A549 treated with dexamethasone at 1 μM for 4 hours (cell line): ENCODE results near the gene EEF2. TPM values are rescaled to one million over a fixed set of nuclear protein-coding genes. Genes with fewer than 3 reads are reported as not detected.

Experiments used
- total RNA-seq: library from RNA; stranded (reverse); fragments of 200-300 nt; extraction: Qiagen RNA extraction; gene quantifications from 5 replicates; pipeline ENCODE4 v1.2.3, GENCODE V29; 2022

Gene EEF2
- 817 to 1,144 TPM (median 1,131 TPM) in 5 replicates for total RNA-seq

DNA sequence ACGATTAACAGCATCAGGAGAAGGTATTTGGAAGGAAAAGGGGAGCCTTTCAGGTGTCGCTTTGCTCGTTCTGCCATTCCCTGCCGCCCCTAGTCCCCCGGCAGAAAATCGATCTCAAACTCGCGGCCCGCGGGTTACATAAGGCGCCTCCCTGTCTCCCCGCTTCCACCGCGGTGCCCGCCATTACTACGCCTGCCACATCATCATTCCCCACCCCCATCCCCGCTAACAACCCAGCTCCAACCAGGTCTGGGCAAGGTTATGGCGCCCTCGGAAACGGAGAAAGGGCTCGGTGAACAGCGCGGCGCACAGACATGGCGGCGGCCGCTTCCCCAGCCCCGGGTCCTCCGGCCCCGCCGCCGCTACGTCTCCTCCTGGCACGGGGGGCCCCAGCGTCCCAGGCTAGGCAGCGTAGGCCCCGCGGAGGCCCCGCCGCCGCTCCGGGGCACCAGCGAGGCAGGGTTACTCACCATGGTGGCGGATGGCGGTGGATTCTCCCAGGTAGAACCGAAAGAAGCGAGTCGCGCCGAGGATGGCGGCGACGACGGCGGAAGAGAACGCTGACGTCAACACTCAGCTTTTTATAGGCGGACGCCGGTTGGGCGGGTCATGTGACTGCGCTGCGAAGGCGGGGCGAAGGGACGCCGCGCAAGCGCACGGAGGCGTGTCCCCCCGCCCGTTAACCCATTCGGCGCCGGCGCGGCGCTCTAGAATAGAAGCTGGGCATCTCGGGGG is at the start of gene EEF2:
Gene EEF2, minus strand, starts transcription at position 556 of the 735 bp plus-strand sequence. Its CDS starts 83 bp downstream, at position 473.

GRCh38 chr19:4007021-4007835 is 22.0 kb upstream of the EEF2 start, which contains the start of gene PIAS4:
Gene PIAS4, plus strand, starts transcription at chr19:4007736. Its CDS starts 25 bp downstream, at chr19:4007761.

GRCh38 chr19:3970808-3971598 is 14.3 kb downstream of the EEF2 start, which contains the start of gene DAPK3:
Gene DAPK3, minus strand, starts transcription at chr19:3971099. Its CDS starts 1,364 bp downstream, at chr19:3969735.

GRCh38 chr19:3932931-3933810 is 52.1 kb downstream of the EEF2 start, which contains the start of gene NMRK2:
Gene NMRK2, plus strand, starts transcription at chr19:3933069. Its CDS starts 603 bp downstream, at chr19:3933672.

Other genes with a start within 250 kb of the EEF2 start
- 5.6 to 12.7 TPM (median 10.9 TPM) in 5 replicates for gene APBA3, start 223.8 kb downstream of the EEF2 start, total RNA-seq
- gene MRPL54, start 222.8 kb downstream of the EEF2 start, total RNA-seq = 56.4 to 89.3 TPM (median 58.4 TPM) in 5 replicates
- not detected in 5 replicates for gene RAX2, start 213.2 kb downstream of the EEF2 start, total RNA-seq
- 0.68 to 1.7 TPM (median 1.2 TPM) in 5 replicates for gene MATK, start 199.1 kb downstream of the EEF2 start, total RNA-seq
- 0.07 to 0.36 TPM (median 0.16 TPM) in 3 of 5 replicates, not detected in the others for gene ZFR2, start 116.4 kb downstream of the EEF2 start, total RNA-seq
- 0.04 to 0.09 TPM (median 0.06 TPM) in 5 replicates for gene ATCAY, start 104.8 kb downstream of the EEF2 start, total RNA-seq
- gene NMRK2, start 52.4 kb downstream of the EEF2 start, total RNA-seq = not detected in 5 replicates
- 39.7 to 49.7 TPM (median 44.0 TPM) in 5 replicates for gene DAPK3, start 14.4 kb downstream of the EEF2 start, total RNA-seq
- gene PIAS4, start 22.3 kb upstream of the EEF2 start, total RNA-seq = 12.5 to 24.6 TPM (median 18.7 TPM) in 5 replicates
- gene ZBTB7A, start 81.4 kb upstream of the EEF2 start, total RNA-seq = 13.8 to 27.4 TPM (median 23.8 TPM) in 5 replicates
- gene MAP2K2, start 138.7 kb upstream of the EEF2 start, total RNA-seq = 126 to 204 TPM (median 182 TPM) in 5 replicates
- 0.06 to 0.21 TPM (median 0.10 TPM) in 5 replicates for gene CREB3L3, start 168.2 kb upstream of the EEF2 start, total RNA-seq
- gene SIRT6, start 197.1 kb upstream of the EEF2 start, total RNA-seq = 23.7 to 37.0 TPM (median 31.4 TPM) in 5 replicates
- gene ANKRD24, start 197.2 kb upstream of the EEF2 start, total RNA-seq = 0.21 to 0.34 TPM (median 0.27 TPM) in 5 replicates
- 2.8 to 5.0 TPM (median 3.4 TPM) in 5 replicates for gene EBI3, start 244.1 kb upstream of the EEF2 start, total RNA-seq